GM21528 (cell line): ENCODE data around the gene RNF135.
"Not testable (repeated sequence)": the region's sequence is repeated elsewhere in the genome, so short reads cannot be mapped to it uniquely, and the experiment has no call there.

Experiments used
- ATAC-seq: cut with Tn5 transposase; IDR thresholded peaks from one replicate; pipeline ENCODE4 v1.9.1; 2021; ENCODE audit warnings: mild to moderate bottlenecking, moderate library complexity; ENCODE audit not compliant: unreplicated experiment, low FRiP score

The RNF135 gene

GRCh38 chr17:30970831-30971567 is at the start of gene RNF135:
Gene RNF135, plus strand, starts transcription at chr17:30971039. Its CDS starts 35 bp downstream, at chr17:30971074.
- ATAC-seq, result peak; percentile 60

- no peak for ATAC-seq
Measured at GRCh38 chr17:30921544-30922196, 49.2 kb upstream of the RNF135 start, which contains the start of gene ADAP2. Gene ADAP2, plus strand, starts transcription at chr17:30921945. Its CDS starts 70 bp downstream, at chr17:30922015.

- no peak for ATAC-seq
Measured at GRCh38 chr17:30922235-30923030, 48.4 kb upstream of the RNF135 start.

- ATAC-seq, result no peak
Measured at GRCh38 chr17:30924341-30924740, 46.5 kb upstream of the RNF135 start.

- no peak for ATAC-seq
Measured at GRCh38 chr17:30926516-30926915, 44.3 kb upstream of the RNF135 start.

GRCh38 chr17:30927756-30928155 is 43.1 kb upstream of the RNF135 start:
- no peak for ATAC-seq

- no peak for ATAC-seq
Measured at GRCh38 chr17:30928584-30928983, 42.3 kb upstream of the RNF135 start.

- ATAC-seq, result no peak
Measured at GRCh38 chr17:30929081-30929633, 41.7 kb upstream of the RNF135 start.

GRCh38 chr17:30929861-30930260 is 41.0 kb upstream of the RNF135 start:
- not testable (repeated sequence) for ATAC-seq

- ATAC-seq, result no peak
Measured at GRCh38 chr17:30930495-30930894, 40.3 kb upstream of the RNF135 start.

- not testable (repeated sequence) for ATAC-seq
Measured at GRCh38 chr17:30931582-30931981, 39.3 kb upstream of the RNF135 start.

- ATAC-seq, result no peak
Measured at GRCh38 chr17:30933966-30934365, 36.9 kb upstream of the RNF135 start.

- no peak for ATAC-seq
Measured at GRCh38 chr17:30939051-30939689, 31.7 kb upstream of the RNF135 start.

- ATAC-seq, result no peak
Measured at GRCh38 chr17:30942308-30943079, 28.3 kb upstream of the RNF135 start.

GRCh38 chr17:30947796-30948195 is 23.0 kb upstream of the RNF135 start:
- ATAC-seq, result no peak

GRCh38 chr17:30950189-30950588 is 20.6 kb upstream of the RNF135 start:
- ATAC-seq, result no peak

- no peak for ATAC-seq
Measured at GRCh38 chr17:30950669-30951399, 20.0 kb upstream of the RNF135 start.

GRCh38 chr17:30952638-30953393 is 18.0 kb upstream of the RNF135 start:
- ATAC-seq, result no peak
